ENCODE measurements around the gene AAGAB.
"Not testable (repeated sequence)": the region's sequence is repeated elsewhere in the genome, so short reads cannot be mapped to it uniquely, and the experiment has no call there.

Gene AAGAB

DNA sequence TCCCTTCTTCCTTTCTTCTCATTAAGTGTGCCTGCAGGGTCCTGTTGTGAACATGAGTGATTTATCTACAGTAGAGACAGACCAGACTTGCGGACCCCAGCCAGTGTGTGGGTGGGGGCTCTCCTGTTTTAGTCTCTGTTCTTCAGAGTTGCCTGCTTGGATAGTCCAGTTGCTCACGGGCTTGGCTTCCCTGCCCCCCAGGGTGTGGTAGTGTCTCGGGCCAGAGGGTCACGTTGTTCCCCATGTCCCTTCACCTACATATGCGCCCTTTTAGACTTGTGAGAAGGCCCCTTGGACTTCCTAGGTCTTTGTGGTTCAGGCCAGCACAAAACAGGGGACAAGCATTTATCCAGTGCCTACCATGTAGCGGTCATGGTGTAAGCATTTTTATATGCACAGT is 85.8 kb downstream of the AAGAB start:
- DNase-seq = no peak

DNA sequence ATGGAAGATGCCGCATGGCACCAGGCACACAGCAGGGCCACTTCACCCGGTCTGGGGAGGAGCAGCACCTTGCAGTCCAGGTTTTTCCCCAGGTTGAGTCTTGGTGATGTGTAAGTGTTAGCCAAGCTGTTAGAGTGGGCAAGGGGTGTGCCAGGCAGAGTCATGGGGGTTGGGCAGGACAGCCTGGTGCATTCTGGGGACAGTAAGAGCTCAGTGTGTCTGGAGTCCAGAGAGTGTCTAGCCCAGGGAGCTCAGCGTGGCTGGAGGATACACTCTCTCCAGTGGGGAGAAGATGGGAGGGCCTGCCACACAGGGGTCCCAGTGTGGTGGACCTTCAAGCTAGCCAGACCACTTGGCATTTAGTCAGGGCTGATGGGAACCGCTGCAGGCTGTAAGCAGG is 87.4 kb downstream of the AAGAB start:
- no peak for DNase-seq

DNA sequence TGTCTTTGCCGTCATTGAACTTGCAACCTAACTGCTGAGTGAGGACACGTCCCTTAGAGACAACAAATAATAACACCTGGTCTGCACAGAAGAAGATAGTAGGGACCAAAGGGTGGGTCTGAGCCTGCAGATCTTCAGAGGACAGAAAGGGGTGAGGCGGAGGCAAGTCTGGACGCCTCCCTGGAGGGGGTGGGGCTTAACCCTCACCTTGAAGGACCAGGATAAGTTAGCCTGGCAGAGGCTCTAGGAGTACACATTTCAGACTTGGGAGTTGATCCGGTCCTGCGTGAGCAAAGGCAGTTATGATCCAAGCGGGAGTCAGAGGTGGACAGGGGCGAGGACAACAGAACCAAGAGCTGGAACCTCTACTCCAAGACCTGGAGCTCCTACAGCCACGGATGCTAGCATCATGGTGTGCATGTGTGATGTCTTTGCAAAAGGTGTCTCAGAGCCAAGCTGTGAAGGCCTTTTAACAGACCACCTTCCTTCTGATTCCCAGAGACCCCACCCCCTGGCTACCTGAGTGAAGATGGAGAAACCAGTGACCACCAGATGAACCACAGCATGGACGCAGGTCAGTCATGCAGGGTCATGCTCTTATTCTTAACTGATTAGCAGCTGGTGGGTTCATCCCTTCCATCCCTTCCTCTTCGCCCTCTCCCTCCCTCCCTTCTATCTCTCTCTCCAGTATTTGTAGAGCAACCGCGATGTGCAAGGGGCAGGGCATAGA is 88.0 kb downstream of the AAGAB start:
- no peak for DNase-seq

- DNase-seq = no peak
These were observed 88.9 kb downstream of the AAGAB start for GRCh38 chr15:67165254-67166253.

DNA sequence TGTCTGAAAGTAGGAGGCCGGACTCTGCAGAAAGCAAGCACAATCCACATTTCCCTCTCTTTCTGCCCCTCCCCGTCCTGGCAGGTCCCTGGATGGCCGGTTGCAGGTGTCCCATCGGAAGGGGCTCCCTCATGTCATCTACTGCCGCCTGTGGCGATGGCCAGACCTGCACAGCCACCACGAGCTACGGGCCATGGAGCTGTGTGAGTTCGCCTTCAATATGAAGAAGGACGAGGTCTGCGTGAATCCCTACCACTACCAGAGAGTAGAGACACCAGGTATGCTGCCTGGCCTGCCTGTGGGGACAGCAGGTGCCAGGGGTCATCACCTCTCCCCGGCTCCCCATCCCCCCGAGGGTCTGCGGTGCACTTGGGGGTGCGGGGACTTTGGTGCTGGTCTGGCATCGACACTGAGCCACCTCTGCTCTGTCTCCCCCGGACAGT is 89.6 kb downstream of the AAGAB start:
- DNase-seq = no peak

- no peak for DNase-seq
These were observed 90.1 kb downstream of the AAGAB start for GRCh38 chr15:67164401-67164791.

DNA sequence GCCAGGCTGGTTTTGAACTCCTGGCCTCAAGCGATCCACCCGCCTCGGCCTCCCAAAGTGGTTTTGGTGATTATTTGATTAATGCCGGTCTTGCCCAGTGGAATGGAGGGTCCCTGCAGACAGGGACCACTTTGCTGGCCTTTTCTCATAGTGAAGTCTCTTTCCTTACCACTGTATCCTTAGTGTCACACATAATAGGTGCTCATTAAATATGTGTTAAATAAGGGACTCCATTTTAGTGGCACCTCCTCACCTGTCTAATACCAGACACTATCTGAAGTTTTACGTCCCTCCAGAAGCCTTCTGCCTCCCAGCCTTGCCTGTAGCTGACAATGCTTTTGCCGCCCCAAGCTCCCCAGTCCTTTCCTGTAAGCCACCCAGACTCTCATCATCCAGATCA is 91.3 kb downstream of the AAGAB start:
- no peak for DNase-seq

GRCh38 chr15:67161881-67162280 is 92.6 kb downstream of the AAGAB start:
- no peak for DNase-seq

- no peak for DNase-seq
These were observed 93.0 kb downstream of the AAGAB start for GRCh38 chr15:67161412-67161811.

DNA sequence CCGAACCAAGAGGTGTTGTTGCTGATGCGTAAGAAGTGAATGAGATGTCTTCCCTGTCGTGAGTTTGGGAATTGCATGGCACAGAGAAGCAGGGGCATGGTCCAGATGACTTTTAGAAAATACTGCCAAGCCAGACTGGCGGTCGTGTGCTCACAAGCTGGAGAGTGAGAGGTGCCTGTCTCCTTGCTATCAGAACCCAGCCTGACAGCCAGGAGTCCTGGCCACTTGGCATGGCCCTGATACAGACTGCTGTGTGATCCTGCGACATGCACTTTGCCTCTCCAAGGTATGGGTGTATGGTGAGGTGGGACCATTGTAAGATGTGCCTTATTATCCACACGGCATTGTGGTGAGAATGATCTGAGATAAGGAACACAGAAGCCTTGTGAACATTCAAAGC is 96.1 kb downstream of the AAGAB start:
- no peak for DNase-seq

DNA sequence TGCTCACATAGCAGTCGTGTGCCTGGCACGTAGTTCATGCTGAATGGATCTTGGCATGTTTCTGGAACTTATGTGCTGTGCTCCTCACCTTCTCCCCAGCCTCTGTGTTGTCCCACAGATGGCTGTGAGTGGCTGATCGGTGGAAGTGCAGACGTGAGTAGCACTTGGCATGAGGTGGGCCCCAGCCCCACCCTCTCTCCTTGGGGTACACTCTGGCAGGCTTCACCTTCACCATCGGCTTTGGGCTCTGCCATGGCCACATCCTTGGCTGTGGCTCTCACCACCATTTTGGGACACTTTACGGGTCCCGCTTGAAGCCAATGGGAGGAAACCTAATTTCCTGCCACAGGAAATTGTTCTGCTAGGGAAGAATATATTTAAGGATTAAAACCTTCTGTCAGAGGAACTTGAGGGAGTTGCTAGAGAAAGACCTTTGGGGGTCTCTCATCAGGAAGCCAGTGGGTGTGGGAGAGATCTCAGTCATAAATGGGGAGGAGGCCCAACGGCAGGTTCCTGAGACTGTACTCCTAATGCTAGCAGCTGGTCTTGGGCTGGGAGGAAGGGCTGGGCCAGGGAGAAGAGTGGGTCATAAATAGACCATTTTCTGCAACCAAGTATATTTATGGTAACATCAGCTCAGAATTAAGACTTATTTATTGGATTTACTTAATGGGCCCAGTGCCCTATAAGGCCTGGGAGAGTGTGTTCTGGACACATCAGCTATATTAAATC is 96.8 kb downstream of the AAGAB start:
- no peak for DNase-seq

GRCh38 chr15:67156834-67157233 is 97.6 kb downstream of the AAGAB start:
- no peak for DNase-seq

GRCh38 chr15:67156426-67156825 is 98.0 kb downstream of the AAGAB start:
- no peak for DNase-seq

- no peak for DNase-seq
These were observed 100.2 kb downstream of the AAGAB start for GRCh38 chr15:67154249-67154648.

- DNase-seq = not testable (repeated sequence)
These were observed 101.4 kb downstream of the AAGAB start for GRCh38 chr15:67153044-67153443.

GRCh38 chr15:67152429-67152828 is 102.0 kb downstream of the AAGAB start:
- no peak for DNase-seq
